Mesenchymal stem cell (in vitro differentiated cells and primary cell): ENCODE results near the gene TUT7.

Source experiments
- DNase-seq: peaks from one replicate; pipeline ENCODE4 v3.0.0-alpha.2; 2013
- H2AFZ ChIP-seq: one replicate; pipeline ENCODE4 v1.6.1; 2013; ENCODE audit warnings: low read depth, mild to moderate bottlenecking, control low read depth, inconsistent platforms, low read length, moderate library complexity
- H2AK5ac ChIP-seq: 2 replicates; pipeline ENCODE4 v1.6.1; 2013; ENCODE audit warnings: low read length, moderate library complexity, mild to moderate bottlenecking, inconsistent platforms; ENCODE audit not compliant: severe bottlenecking
- H2BK120ac ChIP-seq: one replicate; pipeline ENCODE4 v1.6.1; 2013; ENCODE audit warnings: low read depth, mild to moderate bottlenecking, inconsistent platforms, low read length, moderate library complexity
- H2BK12ac ChIP-seq, 2 experiments: one replicate each; pipeline ENCODE4 v1.6.1; 2013; ENCODE audit warnings: inconsistent platforms in 2 of 2, low read length in 2 of 2, mild to moderate bottlenecking in 2 of 2, moderate library complexity in 2 of 2, control low read depth in 1 of 2
- H2BK15ac ChIP-seq: one replicate; pipeline ENCODE4 v1.6.1; 2013; ENCODE audit warnings: mild to moderate bottlenecking, low read depth, inconsistent platforms; ENCODE audit not compliant: poor library complexity, severe bottlenecking
- H2BK5ac ChIP-seq: 2 replicates; pipeline ENCODE4 v1.6.1; 2013; ENCODE audit warnings: low read depth, mild to moderate bottlenecking, low read length, control low read depth, inconsistent platforms; ENCODE audit not compliant: poor library complexity, severe bottlenecking
- H3K14ac ChIP-seq, 2 experiments: one replicate each; pipeline ENCODE4 v1.6.1; 2013; ENCODE audit warnings: inconsistent platforms in 2 of 2, low read length in 2 of 2, control low read depth in 1 of 2, mild to moderate bottlenecking in 1 of 2, moderate library complexity in 1 of 2
- H3K18ac ChIP-seq, 2 experiments: one replicate each; pipeline ENCODE4 v1.6.1; 2013; ENCODE audit warnings: inconsistent platforms in 2 of 2, low read length in 2 of 2, control low read depth in 1 of 2, low read depth in 1 of 2, mild to moderate bottlenecking in 1 of 2
- H3K23ac ChIP-seq, 2 experiments: one replicate each; pipeline ENCODE4 v1.6.1; 2013; ENCODE audit warnings: inconsistent platforms in 2 of 2, low read length in 2 of 2, mild to moderate bottlenecking in 2 of 2, moderate library complexity in 2 of 2, control low read depth in 1 of 2
- H3K27ac ChIP-seq: 2 replicates; pipeline ENCODE4 v1.5.1; 2013; ENCODE audit warnings: mild to moderate bottlenecking, moderate library complexity, low read length, control low read depth, inconsistent platforms; ENCODE audit not compliant: poor library complexity, severe bottlenecking
- H3K27me3 ChIP-seq, 2 experiments: 2 replicates each; pipeline versions ENCODE4 v1.6.1 to v1.7.0; 2013; ENCODE audit warnings: low read length in 2 of 2, mild to moderate bottlenecking in 2 of 2, moderate library complexity in 2 of 2, control low read depth in 1 of 2, inconsistent platforms in 1 of 2; ENCODE audit not compliant: control insufficient read depth in 1 of 2, insufficient read depth in 1 of 2
- H3K36me3 ChIP-seq, 2 experiments: 2 replicates each; pipeline versions ENCODE4 v1.6.1 to v1.7.0; 2013; ENCODE audit warnings: low read length in 2 of 2, control low read depth in 1 of 2, inconsistent platforms in 1 of 2, low read depth in 1 of 2, mild to moderate bottlenecking in 1 of 2; ENCODE audit not compliant: insufficient read depth in 2 of 2, control insufficient read depth in 1 of 2
- H3K4ac ChIP-seq, 2 experiments: one replicate each; pipeline ENCODE4 v1.6.1; 2013; ENCODE audit warnings: inconsistent platforms in 2 of 2, low read length in 2 of 2, mild to moderate bottlenecking in 2 of 2, moderate library complexity in 2 of 2, control low read depth in 1 of 2, low read depth in 1 of 2
- H3K4me1 ChIP-seq: 2 replicates; pipeline ENCODE4 v1.6.1; 2013; ENCODE audit warnings: low read depth, low read length, control low read depth; ENCODE audit not compliant: control insufficient read depth, insufficient read depth
- H3K4me2 ChIP-seq: 2 replicates; pipeline ENCODE4 v1.6.1; 2013; ENCODE audit warnings: low read length, mild to moderate bottlenecking, inconsistent platforms; ENCODE audit not compliant: poor library complexity, severe bottlenecking
- H3K4me3 ChIP-seq, 2 experiments: 2 replicates each; pipeline versions ENCODE4 v1.5.1 to v1.7.0; 2013; ENCODE audit warnings: low read length in 2 of 2, mild to moderate bottlenecking in 2 of 2, control low read depth in 1 of 2, low read depth in 1 of 2; ENCODE audit not compliant: insufficient read depth in 1 of 2
- H3K79me1 ChIP-seq: replicated peaks from 2 replicates; pipeline ENCODE4 v1.6.1; 2013; ENCODE audit warnings: mild to moderate bottlenecking, control low read depth, low read length, inconsistent platforms; ENCODE audit not compliant: poor library complexity, severe bottlenecking
- H3K9ac ChIP-seq: 2 replicates; pipeline ENCODE4 v1.7.0; 2013; ENCODE audit warnings: mild to moderate bottlenecking, low read length, moderate library complexity
- H3K9me3 ChIP-seq: 2 replicates; pipeline ENCODE4 v1.7.0; 2013; ENCODE audit warnings: mild to moderate bottlenecking, low read length; ENCODE audit not compliant: control insufficient read depth
- H4K8ac ChIP-seq: one replicate; pipeline ENCODE4 v1.6.1; 2013; ENCODE audit warnings: inconsistent platforms, mild to moderate bottlenecking, low read length, moderate library complexity
- H4K91ac ChIP-seq: one replicate; pipeline ENCODE4 v1.6.1; 2013; ENCODE audit warnings: mild to moderate bottlenecking, low read length, inconsistent platforms
- WGBS: methylation state at CpG from one replicate; pipeline ENCODE4 v1.1.7; 2013; ENCODE audit warnings: mixed read lengths; 5-methylcytosine and 5-hydroxymethylcytosine counted together

TUT7 gene

DNA sequence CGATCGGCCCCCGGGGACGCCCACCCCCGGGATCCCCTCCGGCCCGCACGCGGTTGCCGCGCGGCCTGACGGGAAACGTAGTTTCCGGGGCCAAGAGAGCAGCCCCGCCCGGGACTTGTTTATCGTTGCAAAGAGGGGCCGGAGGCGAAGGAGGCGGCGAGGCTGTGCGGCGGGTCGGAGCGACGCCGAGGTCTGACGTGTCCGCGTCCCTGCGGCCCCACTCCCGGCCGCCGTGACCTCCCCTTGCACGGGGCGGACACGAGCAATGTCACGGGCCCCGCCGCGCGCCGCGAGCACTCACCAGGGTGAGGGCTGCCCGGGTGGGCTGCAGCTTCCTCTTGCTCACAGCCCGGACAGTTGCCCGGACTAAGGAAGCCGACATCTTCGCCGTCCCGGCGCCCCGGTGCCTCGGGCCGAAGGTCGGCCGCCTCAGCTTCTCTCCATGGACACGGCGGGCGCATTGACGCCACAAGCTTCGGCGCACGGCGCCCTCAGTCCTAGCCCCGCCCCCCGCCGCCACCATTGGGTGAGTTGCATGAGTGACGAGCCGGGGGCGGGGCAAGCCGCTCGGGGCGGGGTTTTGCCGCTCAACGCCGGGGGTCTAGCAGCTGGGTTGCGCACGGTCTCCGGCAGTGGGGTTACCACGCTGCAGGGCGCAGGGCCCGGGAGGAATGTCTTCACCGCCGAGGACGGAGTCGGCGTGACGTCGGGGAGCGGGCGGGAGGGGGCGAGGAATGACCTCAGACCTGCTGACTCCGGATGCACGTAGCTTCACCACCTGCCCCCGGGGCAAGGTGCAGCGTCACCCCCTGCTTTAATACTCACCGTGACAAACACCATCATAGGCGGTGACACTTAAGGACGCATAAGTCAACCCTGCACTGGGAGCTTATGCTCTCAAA is 71.9 kb downstream of the TUT7 start, which contains the start of gene ISCA1:
ISCA1 (minus strand) TSS at position 462 of the 902 bp plus-strand sequence; CDS start at position 382, 80 bp downstream.
- peak within 1 kb of the TSS; percentile 94 for H3K4me2 ChIP-seq
- H4K91ac ChIP-seq = peak within 1 kb of the TSS; percentile 87
- H2AFZ ChIP-seq = peak within 1 kb of the TSS; percentile 87
- peak within 1 kb of the TSS; percentile 84 to 97 for H3K4me3 ChIP-seq
- peak; percentile 95 for DNase-seq
- no peaks in the 10 kb centered on the region for H3K9me3 ChIP-seq
- WGBS = under 1% methylated on average over 83 of the region's 101 CpGs
- H3K9ac ChIP-seq = peak within 1 kb of the TSS; percentile 98
- H3K14ac ChIP-seq = peak within 1 kb of the TSS in 1 of 2 experiments; percentile 82
- no peak within 1 kb of the TSS for H2AK5ac ChIP-seq
- peak within 1 kb of the TSS in 1 of 2 experiments; percentile 39 for H3K23ac ChIP-seq
- H3K4me1 ChIP-seq = peaks cover 8% of the 10 kb centered on the region
- peak within 1 kb of the TSS; percentile 62 for H2BK120ac ChIP-seq
- peaks cover 7% of the 10 kb centered on the region for H3K79me1 ChIP-seq
- H3K27ac ChIP-seq = peak within 1 kb of the TSS; percentile 45
- H3K4ac ChIP-seq = peak within 1 kb of the TSS; percentile 83 to 88
- peak within 1 kb of the TSS; percentile 26 for H2BK15ac ChIP-seq
- H3K36me3 ChIP-seq = peaks cover 0 to 30% of the 10 kb centered on the region in 2 experiments
- H4K8ac ChIP-seq = peak within 1 kb of the TSS; percentile 89
- H2BK5ac ChIP-seq = peak within 1 kb of the TSS; percentile 24
- H3K18ac ChIP-seq = peak within 1 kb of the TSS; percentile 81 to 93
- no peaks in the 10 kb centered on the region for H3K27me3 ChIP-seq
- peak within 1 kb of the TSS in 1 of 2 experiments; percentile 73 for H2BK12ac ChIP-seq

GRCh38 chr9:86281593-86282076 is 72.6 kb downstream of the TUT7 start:
- Histone ChIP-seq H2BK15ac (peak overlapping the region; percentile 26), H3K4me2 (peak overlapping the region; percentile 94), H2AK5ac (no peak overlapping the region), H3K23ac (peak overlapping the region in 1 of 2 experiments; percentile 39), H3K27me3 (no peaks in the 10 kb centered on the region), H3K4me1 (peaks cover 8% of the 10 kb centered on the region), H2BK12ac (peak overlapping the region in 1 of 2 experiments; percentile 37), H3K9ac (peak overlapping the region; percentile 98), H2AFZ (peak overlapping the region; percentile 83), H3K27ac (peak overlapping the region; percentile 38), H3K79me1 (peaks cover 7% of the 10 kb centered on the region), H2BK5ac (no peak overlapping the region), H3K4me3 (peak overlapping the region; percentile 84 to 97), H3K18ac (peak overlapping the region; percentile 80 to 93), H3K4ac (peak overlapping the region; percentile 83 to 88), H3K14ac (peak overlapping the region in 1 of 2 experiments; percentile 82), H3K9me3 (no peaks in the 10 kb centered on the region), H4K8ac (peak overlapping the region; percentile 59), H4K91ac (peak overlapping the region; percentile 73), H3K36me3 (peaks cover 0 to 24% of the 10 kb centered on the region in 2 experiments), H2BK120ac (no peak overlapping the region)
- DNase-seq = no peak
- WGBS = under 1% methylated on average over 20 of the region's 31 CpGs

GRCh38 chr9:86280580-86280979 is 73.6 kb downstream of the TUT7 start:
- Histone ChIP-seq H3K18ac (no peak overlapping the region), H2AFZ (no peak overlapping the region), H3K27me3 (no peaks in the 10 kb centered on the region), H2BK12ac (no peak overlapping the region), H2BK5ac (no peak overlapping the region), H3K9ac (peak overlapping the region; percentile 98), H3K36me3 (peaks cover 0 to 17% of the 10 kb centered on the region in 2 experiments), H3K23ac (no peak overlapping the region), H4K8ac (no peak overlapping the region), H3K79me1 (peaks cover 10% of the 10 kb centered on the region), H2AK5ac (no peak overlapping the region), H2BK15ac (no peak overlapping the region), H4K91ac (no peak overlapping the region), H2BK120ac (no peak overlapping the region), H3K4me1 (peaks cover 8% of the 10 kb centered on the region), H3K14ac (peak overlapping the region in 1 of 2 experiments; percentile 8), H3K4me2 (no peak overlapping the region), H3K9me3 (no peaks in the 10 kb centered on the region), H3K4ac (no peak overlapping the region), H3K4me3 (peak overlapping the region in 1 of 2 experiments; percentile 84), H3K27ac (no peak overlapping the region)
- 94% methylated on average over 5 of the region's 7 CpGs for WGBS
- DNase-seq = no peak

- Histone ChIP-seq H3K4me3 (no peak overlapping the region), H2BK5ac (no peak overlapping the region), H2BK12ac (no peak overlapping the region), H3K27ac (no peak overlapping the region), H3K14ac (no peak overlapping the region), H3K79me1 (peaks cover 14% of the 10 kb centered on the region), H3K27me3 (no peaks in the 10 kb centered on the region), H4K91ac (no peak overlapping the region), H2AK5ac (no peak overlapping the region), H3K36me3 (peaks cover 0 to 13% of the 10 kb centered on the region in 2 experiments), H3K4ac (no peak overlapping the region), H3K18ac (no peak overlapping the region), H2BK120ac (no peak overlapping the region), H3K9me3 (no peaks in the 10 kb centered on the region), H3K9ac (no peak overlapping the region), H2BK15ac (no peak overlapping the region), H3K23ac (no peak overlapping the region), H3K4me2 (no peak overlapping the region), H3K4me1 (peaks cover 9% of the 10 kb centered on the region), H2AFZ (no peak overlapping the region), H4K8ac (no peak overlapping the region)
- no peak for DNase-seq
- 99% methylated on average over 3 of the region's 3 CpGs for WGBS
These were observed 74.4 kb downstream of the TUT7 start for GRCh38 chr9:86279839-86280238.
